ENCODE data around the gene CNTNAP3B. TPM values are rescaled to one million over a fixed set of nuclear protein-coding genes. Genes with fewer than 3 reads are reported as not detected.

CNTNAP3B gene
- total RNA-seq = 4.5 and 8.5 TPM in 2 replicates

GRCh38 chr9:42129073-42129729 is at the start of gene CNTNAP3B:
CNTNAP3B (minus strand) TSS chr9:42129426; CDS start chr9:42129094, 332 bp downstream.

Other genes starting within 250 kb of the CNTNAP3B start
- gene SPATA31A6, start 54.2 kb upstream of the CNTNAP3B start, total RNA-seq = not detected in 2 replicates